Neural cell (in vitro differentiated cells): ENCODE results near the gene NRCAM.

ENCODE experiments used
- CTCF ChIP-seq: fragments of 450-650 bp; IDR thresholded peaks from 2 replicates; pipeline ENCODE4 v1.5.1; 2014; ENCODE audit warnings: antibody characterized with exemption, mild to moderate bottlenecking, moderate library complexity; ENCODE audit not compliant: poor library complexity, severe bottlenecking
- EP300 ChIP-seq: fragments of 450-650 bp; conservative IDR thresholded peaks from 2 replicates; pipeline ENCODE4 v1.6.1; 2014; ENCODE audit warnings: antibody characterized with exemption, mild to moderate bottlenecking, moderate library complexity; ENCODE audit not compliant: poor library complexity, severe bottlenecking
- EZH2 ChIP-seq: fragments of 200-600, 300-800 bp; shearing (Covaris generic), sonication (generic); IDR thresholded peaks from 2 replicates; pipeline ENCODE4 v1.6.1; 2014; ENCODE audit warnings: antibody characterized with exemption, low read length, borderline replicate concordance, mild to moderate bottlenecking; ENCODE audit not compliant: insufficient read depth, poor library complexity, severe bottlenecking
- POLR2AphosphoS5 ChIP-seq: IDR thresholded peaks from 2 replicates; pipeline ENCODE4 v1.6.1; 2012
- SMC3 ChIP-seq: fragments of 450-650 bp; conservative IDR thresholded peaks from 2 replicates; pipeline ENCODE4 v1.6.1; 2014; ENCODE audit warnings: antibody characterized with exemption, mild to moderate bottlenecking, moderate library complexity; ENCODE audit not compliant: poor library complexity
- TAF1 ChIP-seq: IDR thresholded peaks from 2 replicates; pipeline ENCODE4 v1.6.1; 2012; ENCODE audit warnings: low read depth

GRCh38 chr7:108122181-108122580, 334.1 kb downstream of the NRCAM start:
- no peak for TF ChIP-seq EZH2
- TF ChIP-seq CTCF = no peak
- TF ChIP-seq TAF1 = no peak
- no peak for TF ChIP-seq POLR2AphosphoS5
- no peak for TF ChIP-seq EP300
- TF ChIP-seq SMC3 = no peak
